ENCODE results near the gene KRT76.
"Not testable (repeated sequence)": the region's sequence is repeated elsewhere in the genome, so short reads cannot be mapped to it uniquely, and the experiment has no call there.

Gene KRT76

DNA sequence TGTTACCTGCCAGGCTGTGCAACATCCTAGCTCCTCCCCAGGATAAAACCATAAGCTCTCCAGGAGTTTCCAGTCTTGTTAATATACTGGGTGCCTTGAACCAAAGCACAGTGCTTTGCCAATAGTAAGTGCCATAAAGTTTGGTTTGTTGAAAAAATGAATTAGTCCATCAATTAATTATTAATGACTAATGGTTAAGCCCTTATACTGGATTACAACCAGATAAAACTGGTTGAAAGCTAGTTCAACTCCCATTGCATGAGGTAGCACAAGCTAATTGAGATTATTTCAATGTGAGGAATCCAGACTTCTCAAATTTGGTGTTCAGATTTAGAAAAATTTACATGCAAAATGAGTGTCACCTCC is 20.4 kb upstream of the KRT76 start:
- no peak for DNase-seq (ENCODE audit: low read depth in 2 of 2)

DNA sequence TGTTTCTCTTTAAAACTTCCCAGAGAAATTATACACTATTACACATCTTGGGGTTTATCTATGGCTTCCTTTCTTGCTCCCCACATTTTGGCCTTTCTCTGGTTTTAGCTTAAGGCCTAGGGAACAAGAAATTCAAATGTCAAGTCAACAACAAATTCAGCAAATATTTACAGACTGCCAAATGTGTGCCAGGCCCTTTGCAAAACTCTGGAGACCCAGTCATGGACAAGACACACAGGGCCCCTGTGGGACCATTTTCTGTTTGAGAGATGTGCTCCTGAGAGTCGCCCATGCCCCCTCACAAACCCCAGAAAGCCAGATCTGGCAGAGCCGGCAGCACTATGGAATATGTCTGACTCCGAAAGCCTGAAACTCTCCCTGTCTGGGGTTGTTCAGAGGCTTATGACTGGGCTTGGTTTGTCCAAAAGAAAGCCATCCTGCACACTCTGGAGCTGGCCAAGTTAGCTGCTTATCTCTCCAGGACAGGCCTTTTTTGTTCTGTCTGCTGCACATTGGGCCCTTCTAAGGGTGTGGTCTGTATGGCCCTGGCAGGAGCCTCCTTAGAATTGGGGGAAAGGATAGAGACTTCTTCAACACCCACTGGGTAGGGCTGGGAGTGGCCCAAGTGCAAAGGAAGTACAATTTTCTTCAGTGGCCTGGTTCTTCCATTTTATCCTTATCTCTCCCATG is 19.8 kb upstream of the KRT76 start:
- no peak for DNase-seq (ENCODE audit: low read depth in 2 of 2)

DNA sequence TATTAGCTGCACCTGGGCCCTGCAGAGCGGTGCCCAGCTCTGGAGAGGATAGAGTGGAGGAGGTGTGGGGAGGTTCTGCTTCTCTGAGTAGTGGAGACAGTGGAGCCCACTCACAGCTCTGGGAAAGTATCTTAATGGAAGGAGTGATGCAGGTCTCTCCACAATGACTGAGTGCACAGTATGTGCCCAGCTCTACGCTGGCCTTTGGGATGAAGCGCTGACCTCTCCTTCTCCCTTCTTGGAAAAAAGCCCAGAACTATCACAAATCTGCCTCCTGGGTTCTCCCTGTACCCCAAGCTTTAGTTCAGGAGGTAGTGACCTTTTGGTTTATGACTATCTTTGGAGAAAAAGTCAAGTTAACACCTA is 19.3 kb upstream of the KRT76 start:
- no peak for DNase-seq (ENCODE audit: low read depth in 2 of 2)

DNA sequence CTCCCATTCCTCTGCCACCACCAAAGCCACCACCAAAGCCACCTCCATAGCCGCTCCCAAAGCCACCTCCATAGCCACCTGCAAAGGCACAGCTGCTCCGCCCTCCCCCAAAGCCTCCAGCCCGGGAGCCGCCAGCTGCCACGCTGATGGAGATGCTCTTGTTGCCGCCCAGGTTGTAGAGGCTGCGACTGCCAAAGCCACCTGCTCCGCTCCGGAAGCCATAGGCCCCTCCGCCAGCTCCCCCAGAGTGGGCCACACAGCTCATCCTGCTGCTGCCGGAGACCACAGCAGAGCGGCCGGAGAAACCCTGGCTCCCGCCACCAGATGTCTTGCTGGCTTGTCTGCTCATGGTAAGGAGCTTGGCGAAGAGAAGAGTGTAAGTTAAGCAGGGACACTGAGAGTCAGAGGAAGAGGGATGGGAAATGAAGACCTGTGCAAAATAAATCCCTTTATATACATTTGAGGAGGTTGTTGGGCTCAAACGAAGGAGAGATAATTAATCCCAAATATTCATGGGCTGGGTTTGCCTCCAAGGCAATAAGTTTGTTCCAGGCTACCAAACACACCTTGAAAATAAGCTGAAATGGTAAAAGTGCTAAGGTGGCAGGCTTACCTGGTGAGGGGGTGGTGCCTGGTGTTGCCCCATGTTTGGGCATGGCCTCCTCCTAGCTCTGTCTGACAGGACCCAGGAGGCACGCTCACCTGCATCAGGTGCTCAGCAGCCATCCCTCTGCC is 18.7 kb upstream of the KRT76 start, which contains the start of gene KRT3:
Gene KRT3, minus strand, starts transcription at position 424 of the 735 bp plus-strand sequence. Its CDS starts 75 bp downstream, at position 349.
- DNase-seq (ENCODE audit: low read depth in 2 of 2) = no peak

DNA sequence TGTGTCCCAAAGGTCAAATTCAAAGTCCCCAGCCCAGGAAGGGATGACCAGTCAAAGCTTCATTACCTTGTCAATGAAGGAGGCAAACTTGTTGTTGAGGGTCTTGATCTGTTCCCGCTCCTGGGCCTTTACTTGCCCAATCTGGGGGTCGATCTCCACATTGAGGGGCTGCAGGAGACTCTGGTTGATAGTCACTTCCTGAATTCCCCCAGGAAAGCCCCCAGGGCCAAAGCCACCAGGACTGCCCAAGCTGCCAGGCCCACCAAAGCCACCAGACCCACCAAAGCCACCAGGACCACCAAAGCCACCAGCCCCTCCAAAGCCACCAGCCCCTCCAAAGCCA is 18.2 kb upstream of the KRT76 start:
- not testable (repeated sequence) for DNase-seq (ENCODE audit: low read depth in 2 of 2)

DNA sequence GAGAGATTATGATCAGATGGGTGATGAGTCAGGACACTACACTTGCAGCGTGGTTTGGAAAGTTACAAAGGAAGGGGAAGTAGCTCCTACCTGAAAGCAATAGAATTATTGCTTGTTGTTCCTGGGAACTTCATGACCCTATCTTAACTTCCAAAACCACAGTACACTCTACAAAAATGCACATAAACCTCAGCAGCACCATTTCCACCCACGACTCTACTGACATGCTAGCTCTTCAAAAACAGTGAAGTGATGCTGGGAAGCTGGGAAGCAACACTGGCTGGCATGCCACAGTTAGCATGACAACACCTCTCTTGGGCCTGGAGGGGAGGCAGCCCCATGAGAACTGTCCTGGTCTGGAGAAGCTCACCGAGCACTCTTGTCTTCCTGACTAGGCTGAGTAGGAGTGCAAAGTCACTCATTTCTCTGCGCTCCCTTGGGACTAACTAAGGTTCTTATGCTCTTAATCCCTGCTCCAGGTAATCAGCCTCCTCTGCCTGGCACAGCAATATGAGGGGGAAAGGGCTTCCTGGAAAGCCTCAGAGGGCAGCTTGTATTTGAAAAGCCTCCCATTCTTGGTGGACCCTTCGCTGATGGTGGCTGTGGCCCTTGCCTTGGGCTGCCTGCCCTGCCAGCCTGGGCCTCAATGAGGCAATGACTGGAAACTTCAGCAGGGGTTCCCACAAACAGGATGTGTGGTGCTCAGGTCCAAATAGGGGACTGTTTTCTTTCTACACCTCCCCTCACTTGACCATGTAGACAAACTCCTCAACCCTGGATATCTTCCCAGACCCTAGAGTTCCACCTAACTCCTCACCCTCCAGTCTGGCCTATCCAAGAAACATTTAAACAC is 17.6 kb upstream of the KRT76 start:
- DNase-seq (ENCODE audit: low read depth in 2 of 2) = no peak

DNA sequence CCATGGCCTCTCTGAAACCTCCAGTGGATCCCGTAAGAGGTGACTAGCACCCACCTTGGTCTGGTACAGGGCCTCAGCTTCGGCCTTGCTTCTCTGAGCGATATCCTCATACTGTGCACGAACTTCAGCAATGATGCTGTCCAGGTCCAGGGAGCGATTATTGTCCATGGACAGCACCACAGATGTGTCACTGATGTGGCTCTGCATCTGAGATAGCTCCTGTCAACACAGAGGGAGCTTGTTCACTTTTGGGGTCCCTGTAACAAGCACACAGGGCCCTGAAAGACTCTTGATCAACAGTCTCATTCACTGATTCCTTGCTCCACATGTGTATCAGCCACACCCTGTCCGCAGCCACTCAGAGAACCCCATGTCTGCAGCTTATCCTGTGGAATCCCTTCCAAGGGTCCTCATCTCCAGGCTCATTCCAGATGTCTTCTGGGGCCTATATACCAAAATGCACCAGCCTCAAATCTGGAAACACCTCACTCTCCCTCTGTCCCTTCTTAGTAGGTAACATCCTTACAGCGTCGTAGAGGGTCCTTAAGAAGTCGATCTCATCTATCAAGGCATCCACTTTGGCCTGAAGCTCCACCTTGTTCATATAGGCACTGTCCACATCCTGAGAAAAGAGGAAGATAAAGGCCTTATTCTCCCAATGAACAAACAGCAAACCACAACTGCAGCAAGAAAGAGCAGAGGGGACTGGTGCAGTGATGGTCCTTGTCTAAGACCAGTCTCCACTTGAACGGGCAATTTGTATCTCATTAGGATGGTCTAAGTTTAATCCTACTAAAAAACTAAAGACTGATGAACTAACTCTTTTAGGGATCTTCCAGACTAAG is 15.3 kb upstream of the KRT76 start:
- no peak for DNase-seq (ENCODE audit: low read depth in 2 of 2)

DNA sequence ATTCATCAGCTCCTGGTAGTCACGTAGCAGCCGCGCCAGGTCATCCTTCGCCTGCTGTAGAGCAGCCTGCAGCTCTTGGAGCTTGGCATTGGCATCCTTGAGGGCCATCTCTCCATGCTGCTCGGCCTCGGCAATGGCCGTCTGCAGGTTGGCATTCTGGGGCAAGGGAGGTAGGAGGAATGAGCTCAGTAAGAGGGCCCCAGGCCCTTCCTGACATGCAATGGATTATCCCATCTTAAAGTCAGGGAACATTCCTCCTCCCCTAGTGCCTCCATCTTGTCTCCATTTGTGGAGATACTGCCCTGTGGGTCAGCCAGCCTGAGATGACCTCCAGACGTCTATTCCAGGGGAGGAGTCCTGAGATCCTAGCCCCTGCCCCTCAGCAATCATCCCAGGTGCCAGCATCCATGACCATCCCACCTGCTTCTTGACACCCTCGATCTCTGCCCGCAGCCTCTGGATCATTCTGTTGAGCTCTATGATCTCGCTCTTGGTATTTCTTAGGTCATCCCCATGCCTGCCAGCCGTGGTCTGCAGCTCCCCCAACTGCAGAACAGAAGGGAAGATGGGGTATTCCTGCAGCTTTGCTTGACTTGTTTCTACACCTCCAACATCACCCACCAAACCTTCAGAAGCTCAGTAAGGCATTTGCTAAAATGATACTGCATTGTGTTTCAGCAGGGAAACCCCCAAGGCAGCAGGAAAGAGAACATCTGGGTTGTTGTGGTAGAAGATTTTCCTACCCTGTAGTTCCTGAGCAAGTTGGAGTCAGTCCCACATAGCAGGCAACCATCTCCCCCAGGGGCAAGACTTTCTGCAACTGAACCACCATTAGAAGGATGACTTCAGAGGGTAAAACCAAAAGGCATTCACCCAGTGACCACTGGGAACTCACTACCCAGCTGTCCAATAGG is 14.4 kb upstream of the KRT76 start:
- DNase-seq (ENCODE audit: low read depth in 2 of 2) = no peak

DNA sequence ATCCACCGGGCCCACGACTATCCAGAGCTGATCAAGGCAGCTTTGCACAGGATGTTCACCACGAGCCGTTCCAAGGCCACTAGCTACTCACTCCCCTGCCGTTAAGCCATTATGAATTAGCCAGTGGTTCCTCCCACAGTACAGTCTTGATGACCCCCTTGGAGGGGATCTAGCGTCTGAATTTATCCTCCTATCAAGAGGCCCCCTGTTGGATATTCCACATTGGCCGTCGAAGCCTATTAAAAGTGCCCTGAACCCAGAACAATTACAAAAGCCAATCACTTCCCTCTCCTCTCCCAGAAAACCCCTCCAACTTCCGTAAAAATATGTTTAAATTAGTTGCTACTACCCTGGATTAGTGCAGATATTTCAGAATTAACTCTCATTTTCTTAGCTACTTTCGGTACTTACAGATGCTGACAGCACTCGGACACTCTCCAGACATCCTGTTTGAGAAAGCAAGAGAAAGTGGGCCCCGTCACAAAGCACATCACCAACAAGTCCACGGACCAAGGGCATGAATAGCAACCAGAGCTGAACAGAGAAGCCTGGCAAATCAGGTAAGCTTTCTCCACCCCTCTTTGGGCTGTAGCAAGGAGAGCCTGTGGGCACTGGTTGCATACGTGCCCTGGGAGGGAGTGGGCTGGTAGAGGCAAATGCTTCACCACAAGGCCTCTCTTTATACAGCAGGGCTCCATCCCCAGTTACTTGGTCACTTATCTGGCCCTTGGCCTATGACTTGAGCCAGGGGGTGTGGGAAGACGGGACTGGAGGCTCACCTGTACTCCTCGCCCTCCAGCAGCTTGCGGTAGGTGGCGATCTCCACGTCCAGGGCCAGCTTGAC is 13.5 kb upstream of the KRT76 start:
- no peak for DNase-seq (ENCODE audit: low read depth in 2 of 2)

DNA sequence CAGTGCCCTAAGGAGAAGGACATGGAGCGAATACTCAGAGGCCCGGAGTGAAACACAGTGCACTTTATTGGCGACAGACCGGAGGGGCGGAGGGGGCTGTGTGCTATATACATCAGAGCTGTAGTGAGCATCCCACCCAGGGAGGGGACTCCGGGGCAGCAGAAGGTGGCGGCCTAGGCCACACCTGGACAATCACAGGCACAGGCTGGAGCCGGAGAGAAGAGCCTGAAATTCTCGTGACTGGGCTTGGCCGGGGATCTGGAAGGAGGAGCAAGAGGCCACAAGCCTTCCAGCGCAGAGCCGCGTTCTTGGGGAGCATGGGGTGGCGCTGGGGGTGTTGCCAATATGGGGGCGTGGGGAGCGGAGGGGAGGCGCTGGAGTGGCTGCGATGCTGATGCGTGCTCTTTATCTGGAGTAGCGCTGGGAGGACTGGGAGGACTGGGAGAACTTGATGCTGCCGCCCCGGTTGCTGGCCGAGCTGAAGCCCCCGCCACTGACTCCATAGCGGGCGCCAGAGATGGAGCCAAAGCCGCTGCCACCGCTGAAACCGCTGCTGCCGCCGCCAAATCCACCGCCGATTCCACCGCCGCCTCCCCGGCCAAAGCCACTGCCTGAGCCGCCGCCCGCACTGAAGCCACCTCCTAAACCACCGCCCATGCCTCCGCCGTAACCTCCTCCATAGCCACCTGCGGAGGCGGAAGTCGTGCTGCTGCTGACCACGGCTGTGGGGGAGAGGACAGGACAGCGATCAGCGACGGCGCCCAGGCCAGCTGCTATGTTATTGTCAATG is 12.7 kb upstream of the KRT76 start:
- no peak for DNase-seq (ENCODE audit: low read depth in 2 of 2)

DNA sequence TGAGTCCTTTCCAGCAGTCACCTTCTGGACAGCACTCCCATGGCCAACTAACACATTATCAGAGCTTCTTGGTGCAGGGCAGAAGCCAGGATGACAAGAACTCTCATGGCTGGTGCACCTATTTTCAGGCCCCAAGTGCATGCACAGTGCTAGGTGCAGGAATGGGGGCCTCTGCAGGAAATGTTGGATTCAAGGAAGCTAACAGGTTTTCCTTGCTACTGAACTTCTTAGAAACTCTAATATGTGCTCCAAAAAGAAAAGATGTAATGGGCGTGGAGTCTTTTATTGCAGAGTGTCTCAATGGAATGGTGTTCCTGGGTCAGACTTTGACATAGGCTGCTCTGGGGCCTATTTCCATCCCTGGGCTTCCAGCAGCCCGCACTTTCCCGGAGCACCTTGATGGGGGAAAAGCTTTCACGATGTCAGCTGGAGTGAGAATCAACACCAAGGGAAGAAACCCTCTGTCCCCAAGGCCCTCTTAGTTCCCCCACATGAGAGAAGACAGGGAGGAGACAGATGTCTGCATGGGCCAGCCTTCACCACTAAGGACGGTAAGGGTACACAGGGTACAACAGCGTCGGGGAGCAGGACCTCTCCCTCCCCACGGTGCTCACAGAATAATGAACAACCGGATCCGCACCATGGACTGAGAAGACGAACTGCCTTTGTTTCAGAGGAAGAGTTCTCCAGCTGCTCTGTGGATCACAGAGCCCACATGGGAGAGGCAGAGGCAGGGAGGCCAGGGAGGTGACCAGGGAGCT is 11.9 kb upstream of the KRT76 start:
- DNase-seq (ENCODE audit: low read depth in 2 of 2) = no peak

DNA sequence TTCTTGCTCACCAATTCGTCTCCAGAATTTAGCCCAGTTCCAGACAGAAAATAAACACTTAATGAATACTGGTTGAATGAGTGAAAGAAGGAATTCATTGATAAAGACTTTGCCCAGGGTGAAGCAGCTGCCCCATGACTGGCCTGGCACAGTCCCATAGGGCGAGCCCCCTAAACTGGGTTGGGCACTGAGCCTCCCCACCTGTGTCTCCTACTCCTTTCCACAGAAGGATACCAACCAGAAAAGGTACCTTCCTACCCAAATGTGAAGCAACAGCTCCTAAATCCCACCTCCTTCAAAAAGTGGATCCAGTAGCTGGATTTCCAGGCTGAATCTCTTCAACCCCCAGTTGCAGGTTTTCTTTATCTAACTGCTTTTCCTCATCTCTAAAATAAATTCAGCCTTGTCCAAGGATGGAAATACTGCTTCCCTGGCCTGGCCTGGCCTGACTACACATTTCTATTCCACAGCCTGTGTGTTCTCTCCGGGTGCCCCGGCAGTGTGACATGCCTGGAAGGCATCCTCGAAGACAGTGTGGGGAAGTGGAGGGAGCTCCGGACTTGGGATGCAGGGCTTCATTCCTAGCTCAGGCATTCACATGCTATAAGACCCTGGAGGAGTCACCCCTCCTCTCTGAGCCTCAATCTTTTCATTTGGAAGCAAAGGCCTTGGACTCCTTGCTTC is 11.2 kb upstream of the KRT76 start:
- DNase-seq (ENCODE audit: low read depth in 2 of 2) = no peak

DNA sequence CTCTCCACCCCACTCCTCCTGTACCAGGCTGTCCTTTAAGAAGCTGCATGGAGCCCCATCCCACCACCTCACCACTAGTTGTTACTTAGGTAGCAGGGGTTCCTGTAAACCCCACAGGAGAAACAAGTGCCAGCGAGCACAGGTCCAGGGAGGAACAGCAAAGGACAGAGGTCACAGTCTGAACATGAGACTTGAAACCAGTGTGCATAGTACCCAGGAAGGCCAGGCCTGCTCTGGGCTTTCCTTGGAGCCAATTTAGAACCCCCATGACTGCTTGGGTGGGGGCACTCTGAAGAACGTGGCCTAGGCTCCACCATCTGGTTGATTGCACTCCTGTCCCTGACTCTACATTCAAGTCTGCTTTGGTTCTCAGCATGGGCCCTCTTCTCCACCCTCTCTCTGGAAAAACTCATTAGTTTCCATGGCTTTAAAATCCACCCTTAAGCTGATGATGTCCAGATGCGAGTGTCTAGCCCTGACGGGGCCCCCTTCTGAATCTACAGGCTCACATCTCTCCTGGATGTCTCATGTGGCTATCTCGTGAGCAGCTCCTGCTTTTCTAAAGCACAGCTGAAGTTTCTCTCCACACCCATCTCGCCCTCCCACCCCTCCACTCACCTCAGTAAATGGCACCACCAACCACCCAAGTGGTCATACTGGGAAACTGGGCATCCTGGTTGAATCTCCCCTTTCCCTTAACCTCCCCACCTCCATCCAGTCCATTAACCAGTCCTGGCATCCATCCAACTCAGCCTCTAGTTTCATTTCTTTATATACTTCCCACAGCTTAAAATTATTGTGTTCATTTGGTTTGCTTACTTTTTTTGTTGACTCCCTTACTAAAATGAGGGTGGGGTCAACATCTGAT is 10.4 kb upstream of the KRT76 start:
- DNase-seq (ENCODE audit: low read depth in 2 of 2) = no peak

DNA sequence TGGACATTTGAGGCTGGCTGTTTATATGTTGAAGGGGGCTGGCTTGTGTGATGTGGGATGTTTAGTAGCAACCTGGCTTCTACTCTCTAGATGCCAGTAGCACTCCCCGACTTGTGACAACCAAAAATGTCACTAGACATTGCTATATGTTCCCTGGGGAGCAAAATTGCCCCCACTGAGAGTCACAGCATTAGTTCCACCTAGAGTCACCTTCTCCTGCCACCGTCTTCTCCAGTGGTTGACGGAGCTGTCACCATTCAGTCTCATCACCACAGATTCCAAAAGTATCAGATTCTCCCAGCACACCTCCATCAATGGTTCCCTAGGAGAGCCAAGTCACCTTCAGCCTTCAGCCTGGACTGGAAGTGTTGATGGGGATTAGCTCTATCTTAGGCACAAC is 7.8 kb upstream of the KRT76 start:
- DNase-seq (ENCODE audit: low read depth in 2 of 2) = no peak

DNA sequence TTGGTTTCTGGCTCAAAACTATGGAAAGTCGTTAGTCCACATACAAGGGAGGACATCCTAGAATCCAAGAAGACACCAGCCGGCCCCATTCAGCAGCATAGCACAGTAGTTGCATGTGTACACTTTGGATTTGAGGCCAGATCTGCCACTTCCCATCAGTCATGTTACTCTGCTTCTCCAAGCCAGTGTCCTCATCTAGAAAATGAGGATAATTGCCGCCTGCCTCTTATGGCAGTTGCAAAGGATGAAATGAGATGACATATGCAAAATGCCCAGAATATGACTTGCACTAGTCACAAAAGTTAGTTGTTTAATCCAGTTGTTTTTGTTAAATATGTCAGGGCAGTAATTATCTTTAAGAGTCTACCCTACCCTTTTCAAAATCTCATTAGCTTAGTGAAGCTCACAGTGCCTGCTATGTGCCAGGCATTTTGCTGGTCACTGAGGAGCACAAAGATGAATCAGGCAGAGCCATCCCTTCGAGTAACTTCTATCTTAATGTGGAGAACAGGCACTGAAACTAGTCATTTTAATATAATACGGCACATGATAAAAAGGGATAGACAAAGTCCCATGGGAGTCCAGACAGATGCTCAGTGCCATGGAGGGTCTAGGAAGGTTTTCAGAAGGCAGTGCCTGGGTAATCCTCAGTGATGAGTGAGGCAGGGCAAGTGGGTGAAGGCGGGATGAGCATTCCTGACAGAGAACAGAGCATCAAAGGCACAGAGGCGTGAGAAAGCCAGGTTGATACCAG is 6.6 kb upstream of the KRT76 start:
- DNase-seq (ENCODE audit: low read depth in 2 of 2) = no peak

DNA sequence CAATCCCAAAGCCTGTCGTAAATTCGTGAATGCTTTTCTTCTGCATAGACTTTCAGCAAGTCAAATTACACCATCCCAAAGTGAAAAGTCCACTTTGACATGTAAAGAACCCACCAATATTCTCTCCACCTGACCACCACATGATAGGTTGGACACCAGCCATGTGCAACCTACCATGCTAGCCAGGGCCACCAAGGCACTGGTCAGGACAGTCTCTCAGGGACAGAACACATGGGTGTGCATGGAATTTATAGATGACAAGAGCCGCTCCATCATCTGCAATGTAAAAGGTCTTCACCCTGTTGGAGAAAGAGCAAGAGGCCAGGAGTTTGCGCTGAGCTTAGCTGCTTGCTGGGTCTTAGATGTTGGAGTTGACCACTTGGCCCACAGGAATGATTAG is 5.4 kb upstream of the KRT76 start:
- DNase-seq (ENCODE audit: low read depth in 2 of 2) = no peak
